HEK293 (cell line): ENCODE measurements around the gene SSTR3.

Source experiments
- CTCF ChIA-PET: fragments of 350-600 bp; formaldehyde crosslinking; extraction: SDS; loops from one replicate; lab custom pipeline; 2021; ENCODE audit warnings: antibody characterized with exemption; lab: Yijun Ruan, JAX
- POLR2A ChIA-PET: fragments of 300-600 bp; formaldehyde crosslinking; extraction: SDS; loops from one replicate; lab custom pipeline; 2020; ENCODE audit warnings: antibody characterized with exemption, inconsistent platforms; lab: Yijun Ruan, JAX
- H3K27ac ChIP-seq: fragments of 200-500 bp; sonication (Bioruptor generic); 2 replicates; pipeline ENCODE4 v1.5.1; 2014; ENCODE audit warnings: low read depth, low read length, control low read depth, inconsistent platforms; ENCODE audit errors: extremely low read depth
- H3K36me3 ChIP-seq, 2 experiments: fragments of 200-500 bp in 1 of 2; sonication (Bioruptor generic) in 1 of 2; 1 replicate in 1 of 2; 2 replicates in 1 of 2; pipeline ENCODE4 v1.5.1; 2014 to 2017; ENCODE audit warnings: inconsistent platforms in 2 of 2, low read length in 2 of 2; ENCODE audit not compliant: control insufficient read depth in 2 of 2, insufficient read depth in 1 of 2
- H3K4me1 ChIP-seq: fragments of 200-500 bp; sonication (Bioruptor generic); 2 replicates; pipeline ENCODE4 v1.5.1; 2014; ENCODE audit warnings: mild to moderate bottlenecking, low read length, inconsistent platforms; ENCODE audit not compliant: control insufficient read depth, insufficient read depth
- H3K4me3 ChIP-seq: 2 replicates; pipeline ENCODE4 v1.5.1; 2011; ENCODE audit warnings: low read depth, mild to moderate bottlenecking, control low read depth, low read length, moderate library complexity
- H3K9me3 ChIP-seq: fragments of 200-500 bp; sonication (Bioruptor generic); 2 replicates; pipeline ENCODE4 v1.5.1; 2014; ENCODE audit warnings: low read depth, low read length, inconsistent platforms; ENCODE audit not compliant: control insufficient read depth, insufficient read depth
- HOXC10 ChIP-seq: sonication (generic); formaldehyde crosslinking; IDR thresholded peaks from 2 replicates; pipeline ENCODE4 v1.8.1; 2023; ENCODE audit warnings: mild to moderate bottlenecking, missing genetic modification reagents
- KLF1 ChIP-seq: fragments of 450-650 bp; formaldehyde crosslinking; IDR thresholded peaks from 2 replicates; pipeline ENCODE4 v1.5.1; 2016; ENCODE audit warnings: missing biosample characterization, missing genetic modification characterization
- PRDM1 ChIP-seq: fragments of 450-650 bp; formaldehyde crosslinking; IDR thresholded peaks from 2 replicates; pipeline ENCODE4; 2016; ENCODE audit warnings: missing biosample characterization, missing genetic modification characterization
- TRIM28 ChIP-seq: IDR thresholded peaks from 2 replicates; pipeline ENCODE4 v1.6.1; 2011; ENCODE audit warnings: low read length, control low read depth, borderline replicate concordance
- ZBTB17 ChIP-seq: fragments of 450-650 bp; formaldehyde crosslinking; IDR thresholded peaks from 2 replicates; pipeline ENCODE4 v1.5.1; 2016; ENCODE audit warnings: missing biosample characterization, missing genetic modification characterization
- ZBTB21 ChIP-seq: fragments of 450-650 bp; formaldehyde crosslinking; IDR thresholded peaks from 2 replicates; pipeline ENCODE4 v1.5.1; 2017; ENCODE audit warnings: missing biosample characterization, missing genetic modification characterization
- ZBTB8A ChIP-seq: fragments of 450-650 bp; formaldehyde crosslinking; IDR thresholded peaks from 2 replicates; pipeline ENCODE4 v1.5.1; 2016; ENCODE audit warnings: missing biosample characterization, missing genetic modification characterization
- ZNF169 ChIP-seq: fragments of 450-650 bp; formaldehyde crosslinking; IDR thresholded peaks from 2 replicates; pipeline ENCODE4 v1.5.1; 2016; ENCODE audit warnings: missing biosample characterization, missing genetic modification characterization
- ZNF202 ChIP-seq: fragments of 450-650 bp; formaldehyde crosslinking; IDR thresholded peaks from 2 replicates; pipeline ENCODE4 v1.5.1; 2016; ENCODE audit warnings: missing biosample characterization, missing genetic modification characterization, borderline replicate concordance
- ZNF214 ChIP-seq: fragments of 450-650 bp; formaldehyde crosslinking; IDR thresholded peaks from 2 replicates; pipeline ENCODE4 v1.5.1; 2017; ENCODE audit warnings: missing biosample characterization, mild to moderate bottlenecking, missing genetic modification characterization, borderline replicate concordance
- ZNF239 ChIP-seq: fragments of 450-650 bp; formaldehyde crosslinking; IDR thresholded peaks from 2 replicates; pipeline ENCODE4 v1.5.1; 2016; ENCODE audit warnings: missing biosample characterization, missing genetic modification characterization
- ZNF292 ChIP-seq: fragments of 450-650 bp; formaldehyde crosslinking; IDR thresholded peaks from 2 replicates; pipeline ENCODE4 v1.5.1; 2016; ENCODE audit warnings: low read depth, missing biosample characterization, missing genetic modification characterization, borderline replicate concordance
- ZNF335 ChIP-seq: fragments of 450-650 bp; formaldehyde crosslinking; conservative IDR thresholded peaks from 2 replicates; pipeline ENCODE4 v1.5.1; 2016; ENCODE audit warnings: missing biosample characterization, missing genetic modification characterization
- ZNF473 ChIP-seq: fragments of 450-650 bp; formaldehyde crosslinking; IDR thresholded peaks from 2 replicates; pipeline ENCODE4 v1.5.1; 2017; ENCODE audit warnings: missing biosample characterization, missing genetic modification characterization
- ZNF585B ChIP-seq: fragments of 450-650 bp; formaldehyde crosslinking; IDR thresholded peaks from 2 replicates; pipeline ENCODE4 v1.5.1; 2016; ENCODE audit warnings: missing biosample characterization, missing genetic modification characterization
- ZNF626 ChIP-seq: fragments of 450-650 bp; sonication (Bioruptor Pico); formaldehyde crosslinking; IDR thresholded peaks from 2 replicates; pipeline ENCODE4 v1.5.1; 2018; ENCODE audit warnings: missing biosample characterization, missing genetic modification characterization, inconsistent platforms
- ZSCAN23 ChIP-seq: fragments of 450-650 bp; formaldehyde crosslinking; IDR thresholded peaks from 2 replicates; pipeline ENCODE4 v1.5.1; 2016; ENCODE audit warnings: missing biosample characterization, missing genetic modification characterization
- TF ChIP-seq, protein P1 (sequence below): fragments of 450-650 bp; formaldehyde crosslinking; IDR thresholded peaks from 2 replicates; pipeline ENCODE4 v1.5.1; 2016; ENCODE audit warnings: missing biosample characterization, missing genetic modification characterization, borderline replicate concordance
- TF ChIP-seq, protein P2 (sequence below): fragments of 450-650 bp; formaldehyde crosslinking; IDR thresholded peaks from 2 replicates; pipeline ENCODE4; 2016; ENCODE audit warnings: missing biosample characterization, missing genetic modification characterization
- TF ChIP-seq, protein P3 (sequence below): fragments of 450-650 bp; formaldehyde crosslinking; IDR thresholded peaks from 2 replicates; pipeline ENCODE4 v1.5.1; 2016; ENCODE audit warnings: missing biosample characterization, missing genetic modification characterization
- TF ChIP-seq, protein P4 (sequence below): fragments of 450-650 bp; formaldehyde crosslinking; IDR thresholded peaks from 2 replicates; pipeline ENCODE4 v1.5.1; 2016; ENCODE audit warnings: missing biosample characterization, missing genetic modification characterization

SSTR3 gene

DNA sequence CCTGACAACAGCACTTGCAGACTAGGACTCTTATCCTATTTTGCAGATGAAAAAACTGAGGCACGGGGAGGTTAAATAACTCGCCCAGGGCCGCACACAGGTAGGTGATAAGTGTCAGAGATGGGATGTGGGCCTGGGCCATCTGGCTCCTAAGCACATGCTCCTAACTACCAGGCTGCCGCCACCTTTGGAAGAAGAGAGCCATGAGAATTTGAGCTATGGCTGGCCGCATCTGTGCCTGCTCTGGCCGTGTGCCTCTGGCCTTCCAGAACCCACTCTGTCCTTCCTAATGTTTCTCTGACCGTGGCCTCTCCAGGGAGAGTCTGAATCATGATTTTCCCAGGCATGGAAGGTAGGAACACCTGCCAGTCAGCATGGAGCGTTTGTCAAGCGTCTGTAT, 47.2 kb downstream of the SSTR3 start:
- no peaks in the 10 kb centered on the region for H3K36me3 ChIP-seq
- no peak overlapping the region for H3K27ac ChIP-seq
- no peaks in the 10 kb centered on the region for H3K9me3 ChIP-seq
- H3K4me3 ChIP-seq: no peak overlapping the region
- CTCF ChIA-PET: interaction anchor here (0.7 to 3.3 kb wide), 13 partner anchors 9 to 382 kb away, joined by 3 to 38 read pairs (median 5); no protein-coding TSS in a partner anchor
- POLR2A ChIA-PET: interaction anchor here (0.7 kb wide), 1 partner anchor 35 kb away, joined by 3 read pairs; no protein-coding TSS in a partner anchor
- no peaks in the 10 kb centered on the region for H3K4me1 ChIP-seq
- no peak for TF ChIP-seq TRIM28
- no peak for TF ChIP-seq ZNF239 (tag by site-specific recombination)
- no peak for TF ChIP-seq ZSCAN23 (tag by site-specific recombination)
- TF ChIP-seq ZNF335 (tag by site-specific recombination): peak; percentile 47
- no peak for TF ChIP-seq HOXC10 (CRISPR knock-in tag)
- TF ChIP-seq PRDM1 (tag by site-specific recombination): no peak
- TF ChIP-seq, all 188 proteins: peak for 1

DNA sequence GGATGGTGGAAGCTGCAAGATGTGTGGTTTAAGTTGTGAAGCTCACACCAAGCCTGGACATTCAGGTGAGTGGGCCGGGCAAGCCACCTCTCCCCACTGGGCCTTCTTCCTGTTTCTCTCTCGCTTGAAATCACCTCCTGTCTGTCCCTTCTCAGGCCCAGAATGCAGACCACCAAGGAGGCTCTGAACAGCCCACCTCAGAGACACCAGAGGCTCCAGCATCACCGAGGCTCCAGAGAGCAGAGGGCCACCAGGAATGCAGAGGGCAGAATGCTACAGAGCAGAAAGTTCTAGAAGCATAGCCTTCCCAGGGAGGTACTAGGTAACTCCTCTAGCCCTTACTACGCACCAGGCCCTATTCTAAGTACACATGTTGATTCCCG, 47.8 kb downstream of the SSTR3 start:
- no peaks in the 10 kb centered on the region for H3K9me3 ChIP-seq
- ChIA-PET CTCF (interaction anchor here (1.5 to 3.3 kb wide), 3 partner anchors 12 to 96 kb away, joined by 7 to 38 read pairs (median 27); no protein-coding TSS in a partner anchor), POLR2A (no interaction called here)
- H3K4me3 ChIP-seq: no peak overlapping the region
- no peaks in the 10 kb centered on the region for H3K36me3 ChIP-seq
- no peak for TF ChIP-seq KLF1
- H3K4me1 ChIP-seq: no peaks in the 10 kb centered on the region
- no peak overlapping the region for H3K27ac ChIP-seq

DNA sequence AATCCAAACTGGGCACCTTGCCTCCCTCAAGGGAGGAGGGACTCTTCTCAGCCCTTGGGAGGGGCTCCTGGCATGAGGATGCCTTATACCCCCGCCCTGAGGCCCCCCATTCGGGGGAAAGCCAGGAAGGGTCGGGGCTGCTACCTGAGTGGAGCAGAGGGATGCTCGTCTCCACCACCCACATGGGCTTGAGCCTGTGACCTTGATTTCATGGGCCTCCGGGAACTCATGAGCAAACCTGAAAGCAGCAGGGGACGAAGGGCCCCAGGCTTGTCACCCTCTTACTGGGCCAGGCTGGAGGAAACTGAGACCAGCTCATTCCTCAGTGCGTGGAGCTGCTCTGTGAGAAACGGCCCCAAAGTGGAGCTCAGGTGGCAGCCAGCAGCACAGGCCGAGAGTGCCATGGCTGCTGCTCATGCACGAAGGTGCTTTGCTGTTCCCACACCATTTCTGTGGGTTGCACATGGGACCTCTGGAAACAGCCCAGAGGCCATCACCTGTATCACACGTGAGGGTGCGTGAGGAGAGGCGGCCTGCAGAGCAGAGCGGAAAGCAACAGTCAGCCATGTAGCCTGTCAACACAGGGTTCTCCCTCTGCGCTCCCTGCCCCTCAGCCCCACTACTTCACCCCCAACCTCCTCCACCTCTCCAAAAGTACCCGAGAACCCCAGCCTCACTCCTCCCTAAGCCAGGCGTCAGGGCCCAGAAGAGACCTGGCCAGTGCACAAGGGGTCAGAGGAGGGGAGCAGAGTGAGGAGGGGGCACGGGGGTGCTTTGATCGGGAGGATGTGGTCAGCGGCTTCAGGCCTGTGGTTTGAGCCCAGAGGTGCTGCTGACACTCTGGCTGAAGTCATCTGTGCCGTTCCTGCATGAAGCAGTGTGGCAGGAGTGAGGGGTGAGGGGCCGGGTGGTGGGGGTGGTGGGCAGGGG, 48.4 kb downstream of the SSTR3 start:
- Histone ChIP-seq H3K9me3 (no peaks in the 10 kb centered on the region), H3K4me1 (no peaks in the 10 kb centered on the region), H3K4me3 (no peak overlapping the region), H3K36me3 (no peaks in the 10 kb centered on the region), H3K27ac (no peak overlapping the region)
- ChIA-PET CTCF (interaction anchor here (0.7 to 1.0 kb wide), 2 partner anchors 23 to 34 kb away, joined by 3 to 4 read pairs; no protein-coding TSS in a partner anchor), POLR2A (no interaction called here)
- TF ChIP-seq ZNF292 (tag by site-specific recombination) (no peak), ZNF214 (no peak), ZNF473 (no peak), ZBTB21 (tag by site-specific recombination) (no peak), ZNF335 (tag by site-specific recombination) (no peak), ZBTB17 (no peak), ZNF585B (tag by site-specific recombination) (no peak), ZNF169 (tag by site-specific recombination) (no peak), ZNF626 (no peak), ZBTB8A (tag by site-specific recombination) (no peak), ZNF202 (tag by site-specific recombination) (no peak)
- TF ChIP-seq, protein P1, sequence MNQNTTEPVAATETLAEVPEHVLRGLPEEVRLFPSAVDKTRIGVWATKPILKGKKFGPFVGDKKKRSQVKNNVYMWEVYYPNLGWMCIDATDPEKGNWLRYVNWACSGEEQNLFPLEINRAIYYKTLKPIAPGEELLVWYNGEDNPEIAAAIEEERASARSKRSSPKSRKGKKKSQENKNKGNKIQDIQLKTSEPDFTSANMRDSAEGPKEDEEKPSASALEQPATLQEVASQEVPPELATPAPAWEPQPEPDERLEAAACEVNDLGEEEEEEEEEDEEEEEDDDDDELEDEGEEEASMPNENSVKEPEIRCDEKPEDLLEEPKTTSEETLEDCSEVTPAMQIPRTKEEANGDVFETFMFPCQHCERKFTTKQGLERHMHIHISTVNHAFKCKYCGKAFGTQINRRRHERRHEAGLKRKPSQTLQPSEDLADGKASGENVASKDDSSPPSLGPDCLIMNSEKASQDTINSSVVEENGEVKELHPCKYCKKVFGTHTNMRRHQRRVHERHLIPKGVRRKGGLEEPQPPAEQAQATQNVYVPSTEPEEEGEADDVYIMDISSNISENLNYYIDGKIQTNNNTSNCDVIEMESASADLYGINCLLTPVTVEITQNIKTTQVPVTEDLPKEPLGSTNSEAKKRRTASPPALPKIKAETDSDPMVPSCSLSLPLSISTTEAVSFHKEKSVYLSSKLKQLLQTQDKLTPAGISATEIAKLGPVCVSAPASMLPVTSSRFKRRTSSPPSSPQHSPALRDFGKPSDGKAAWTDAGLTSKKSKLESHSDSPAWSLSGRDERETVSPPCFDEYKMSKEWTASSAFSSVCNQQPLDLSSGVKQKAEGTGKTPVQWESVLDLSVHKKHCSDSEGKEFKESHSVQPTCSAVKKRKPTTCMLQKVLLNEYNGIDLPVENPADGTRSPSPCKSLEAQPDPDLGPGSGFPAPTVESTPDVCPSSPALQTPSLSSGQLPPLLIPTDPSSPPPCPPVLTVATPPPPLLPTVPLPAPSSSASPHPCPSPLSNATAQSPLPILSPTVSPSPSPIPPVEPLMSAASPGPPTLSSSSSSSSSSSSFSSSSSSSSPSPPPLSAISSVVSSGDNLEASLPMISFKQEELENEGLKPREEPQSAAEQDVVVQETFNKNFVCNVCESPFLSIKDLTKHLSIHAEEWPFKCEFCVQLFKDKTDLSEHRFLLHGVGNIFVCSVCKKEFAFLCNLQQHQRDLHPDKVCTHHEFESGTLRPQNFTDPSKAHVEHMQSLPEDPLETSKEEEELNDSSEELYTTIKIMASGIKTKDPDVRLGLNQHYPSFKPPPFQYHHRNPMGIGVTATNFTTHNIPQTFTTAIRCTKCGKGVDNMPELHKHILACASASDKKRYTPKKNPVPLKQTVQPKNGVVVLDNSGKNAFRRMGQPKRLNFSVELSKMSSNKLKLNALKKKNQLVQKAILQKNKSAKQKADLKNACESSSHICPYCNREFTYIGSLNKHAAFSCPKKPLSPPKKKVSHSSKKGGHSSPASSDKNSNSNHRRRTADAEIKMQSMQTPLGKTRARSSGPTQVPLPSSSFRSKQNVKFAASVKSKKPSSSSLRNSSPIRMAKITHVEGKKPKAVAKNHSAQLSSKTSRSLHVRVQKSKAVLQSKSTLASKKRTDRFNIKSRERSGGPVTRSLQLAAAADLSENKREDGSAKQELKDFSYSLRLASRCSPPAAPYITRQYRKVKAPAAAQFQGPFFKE (tag by site-specific recombination): no peak
- TF ChIP-seq, protein P2, sequence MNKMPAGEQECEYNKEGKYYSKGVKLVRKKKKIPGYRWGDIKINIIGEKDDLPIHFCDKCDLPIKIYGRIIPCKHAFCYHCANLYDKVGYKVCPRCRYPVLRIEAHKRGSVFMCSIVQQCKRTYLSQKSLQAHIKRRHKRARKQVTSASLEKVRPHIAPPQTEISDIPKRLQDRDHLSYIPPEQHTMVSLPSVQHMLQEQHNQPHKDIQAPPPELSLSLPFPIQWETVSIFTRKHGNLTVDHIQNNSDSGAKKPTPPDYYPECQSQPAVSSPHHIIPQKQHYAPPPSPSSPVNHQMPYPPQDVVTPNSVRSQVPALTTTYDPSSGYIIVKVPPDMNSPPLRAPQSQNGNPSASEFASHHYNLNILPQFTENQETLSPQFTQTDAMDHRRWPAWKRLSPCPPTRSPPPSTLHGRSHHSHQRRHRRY (tag by site-specific recombination): no peak
- TF ChIP-seq, protein P3, sequence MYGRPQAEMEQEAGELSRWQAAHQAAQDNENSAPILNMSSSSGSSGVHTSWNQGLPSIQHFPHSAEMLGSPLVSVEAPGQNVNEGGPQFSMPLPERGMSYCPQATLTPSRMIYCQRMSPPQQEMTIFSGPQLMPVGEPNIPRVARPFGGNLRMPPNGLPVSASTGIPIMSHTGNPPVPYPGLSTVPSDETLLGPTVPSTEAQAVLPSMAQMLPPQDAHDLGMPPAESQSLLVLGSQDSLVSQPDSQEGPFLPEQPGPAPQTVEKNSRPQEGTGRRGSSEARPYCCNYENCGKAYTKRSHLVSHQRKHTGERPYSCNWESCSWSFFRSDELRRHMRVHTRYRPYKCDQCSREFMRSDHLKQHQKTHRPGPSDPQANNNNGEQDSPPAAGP (tag by site-specific recombination): no peak
- TF ChIP-seq, protein P4, sequence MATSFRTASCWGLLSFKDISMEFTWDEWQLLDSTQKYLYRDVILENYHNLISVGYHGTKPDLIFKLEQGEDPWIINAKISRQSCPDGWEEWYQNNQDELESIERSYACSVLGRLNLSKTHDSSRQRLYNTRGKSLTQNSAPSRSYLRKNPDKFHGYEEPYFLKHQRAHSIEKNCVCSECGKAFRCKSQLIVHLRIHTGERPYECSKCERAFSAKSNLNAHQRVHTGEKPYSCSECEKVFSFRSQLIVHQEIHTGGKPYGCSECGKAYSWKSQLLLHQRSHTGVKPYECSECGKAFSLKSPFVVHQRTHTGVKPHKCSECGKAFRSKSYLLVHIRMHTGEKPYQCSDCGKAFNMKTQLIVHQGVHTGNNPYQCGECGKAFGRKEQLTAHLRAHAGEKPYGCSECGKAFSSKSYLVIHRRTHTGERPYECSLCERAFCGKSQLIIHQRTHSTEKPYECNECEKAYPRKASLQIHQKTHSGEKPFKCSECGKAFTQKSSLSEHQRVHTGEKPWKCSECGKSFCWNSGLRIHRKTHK (tag by site-specific recombination): no peak
